GM12892 (cell line): Measurements from ENCODE around the gene SMAP2.

Experiments
- POLR2A ChIP-seq: IDR thresholded peaks from 2 replicates; pipeline ENCODE4 v1.6.1; 2011; ENCODE audit warnings: low read depth, low read length, control low read depth
- POLR2AphosphoS5 ChIP-seq: IDR thresholded peaks from 2 replicates; pipeline ENCODE4 v1.6.1; 2011; ENCODE audit warnings: low read depth, low read length, control low read depth
- TAF1 ChIP-seq: IDR thresholded peaks from 2 replicates; pipeline ENCODE4 v1.6.1; 2011; ENCODE audit warnings: low read depth, mild to moderate bottlenecking, control low read depth, low read length, borderline replicate concordance

- TF ChIP-seq TAF1 = no peak
- TF ChIP-seq POLR2A = no peak
- TF ChIP-seq POLR2AphosphoS5 = no peak
These were observed 89.5 kb downstream of the SMAP2 start for GRCh38 chr1:40462956-40463590.
